ENCODE measurements around the gene EPHB1. TPM values are rescaled to one million over a fixed set of nuclear protein-coding genes. Genes with fewer than 3 reads are reported as not detected.

The EPHB1 gene
- total RNA-seq, 1 experiment from 2014 or later = 0.73 TPM

DNA sequence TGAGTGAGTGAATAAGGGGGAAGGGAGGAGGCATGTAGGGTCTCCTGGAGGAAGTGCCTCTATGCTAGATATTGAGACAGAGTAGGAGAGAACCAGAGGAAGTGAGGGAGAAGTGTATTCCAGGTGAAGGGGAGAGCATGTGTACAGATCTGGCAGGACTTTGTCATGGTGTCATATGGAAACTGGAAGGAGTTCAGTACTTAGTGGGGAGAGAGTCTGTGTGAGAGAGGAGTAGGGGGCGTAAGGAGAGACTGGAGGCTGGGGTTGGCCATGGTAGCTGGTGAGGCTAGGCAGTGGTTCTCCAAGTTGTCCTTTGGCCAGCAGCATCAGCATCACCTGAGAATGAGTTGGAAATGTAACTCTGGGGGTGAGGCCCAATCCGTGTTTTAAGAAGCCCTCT lies 29.6 kb upstream of the EPHB1 start:
- BruUV-seq (replicated peaks) = no TSS peak
- CTCF ChIA-PET = no interaction called here

DNA sequence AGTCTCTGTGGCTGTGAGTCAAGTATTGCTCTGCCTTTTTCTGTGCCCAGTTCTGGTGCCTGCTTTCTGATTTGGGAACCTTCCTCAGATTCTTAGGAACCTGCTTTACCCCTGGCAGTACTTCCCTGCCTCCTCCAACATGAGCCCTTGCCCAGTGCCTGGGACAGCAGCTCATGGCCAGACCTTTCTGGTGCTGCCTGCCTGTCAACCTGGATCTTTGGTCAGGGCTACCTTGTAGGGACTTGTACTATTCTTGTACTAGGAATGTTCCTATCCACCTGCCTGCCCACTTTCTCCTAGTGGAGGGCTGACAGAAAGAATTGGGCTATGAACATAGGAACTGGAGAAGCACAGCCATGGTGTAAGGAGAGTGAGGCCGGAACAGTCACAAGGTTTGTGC lies 28.8 kb upstream of the EPHB1 start:
- CTCF ChIA-PET = no interaction called here
- Mint-ChIP-seq H3K4me3 (ENCODE audit: low read depth, unreplicated experiment) (no peak overlapping the region), H3K27me3 (ENCODE audit: unreplicated experiment) (peaks cover 48% of the 10 kb centered on the region), H3K27ac (ENCODE audit: unreplicated experiment) (no peak overlapping the region), H3K4me1 (ENCODE audit: low read depth, unreplicated experiment) (no peaks in the 10 kb centered on the region), H3K9me3 (ENCODE audit: low read depth, unreplicated experiment) (no peaks in the 10 kb centered on the region), H3K36me3 (ENCODE audit: insufficient read depth, unreplicated experiment) (no peaks in the 10 kb centered on the region)
- no peak for DNase-seq
- BruUV-seq (replicated peaks) = no TSS peak
- intact Hi-C loops (cut with micrococcal nuclease; ENCODE audit: unreplicated experiment) = no loop called here
- no peak for TF ChIP-seq CTCF (IDR thresholded peaks at IDR 0.05; ENCODE audit: unreplicated experiment)

More for the DNA sequence above, 29.6 kb upstream of the EPHB1 start:
- Mint-ChIP-seq H3K4me3 (ENCODE audit: low read depth, unreplicated experiment) (no peak overlapping the region), H3K27ac (ENCODE audit: unreplicated experiment) (no peak overlapping the region), H3K27me3 (ENCODE audit: unreplicated experiment) (peaks cover 50% of the 10 kb centered on the region), H3K4me1 (ENCODE audit: low read depth, unreplicated experiment) (no peaks in the 10 kb centered on the region), H3K9me3 (ENCODE audit: low read depth, unreplicated experiment) (no peaks in the 10 kb centered on the region), H3K36me3 (ENCODE audit: insufficient read depth, unreplicated experiment) (no peaks in the 10 kb centered on the region)
- intact Hi-C loops (cut with micrococcal nuclease; ENCODE audit: unreplicated experiment) = no loop called here
- no peak for DNase-seq
- no peak for TF ChIP-seq CTCF (IDR thresholded peaks at IDR 0.05; ENCODE audit: unreplicated experiment)

DNA sequence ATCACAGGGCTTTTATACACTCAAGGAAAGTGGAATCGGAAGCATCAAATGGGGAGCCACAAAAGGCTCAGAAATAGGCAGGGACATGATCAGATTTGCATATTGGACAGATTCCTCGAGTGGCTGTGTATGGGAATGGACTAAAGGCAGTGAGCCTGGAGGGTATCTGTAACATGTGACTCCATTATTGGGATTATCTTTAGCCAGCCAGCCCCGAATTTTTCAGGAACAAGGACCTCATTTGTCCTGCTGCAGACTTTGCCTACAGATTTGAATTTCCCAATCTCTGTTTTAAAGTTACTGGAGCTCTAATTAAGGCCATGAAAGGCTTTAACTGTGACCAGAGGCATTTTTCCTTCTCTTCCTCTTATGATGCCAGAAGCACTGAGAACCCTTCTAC lies 26.9 kb upstream of the EPHB1 start:
- peaks cover 39% of the 10 kb centered on the region for H3K27me3 Mint-ChIP-seq (ENCODE audit: unreplicated experiment)
- no peaks in the 10 kb centered on the region for H3K9me3 Mint-ChIP-seq (ENCODE audit: low read depth, unreplicated experiment)
- no peak for DNase-seq
- no peak overlapping the region for H3K27ac Mint-ChIP-seq (ENCODE audit: unreplicated experiment)
- no peaks in the 10 kb centered on the region for H3K36me3 Mint-ChIP-seq (ENCODE audit: insufficient read depth, unreplicated experiment)
- intact Hi-C loops (cut with micrococcal nuclease; ENCODE audit: unreplicated experiment) = no loop called here
- no peak overlapping the region for H3K4me3 Mint-ChIP-seq (ENCODE audit: low read depth, unreplicated experiment)
- no peaks in the 10 kb centered on the region for H3K4me1 Mint-ChIP-seq (ENCODE audit: low read depth, unreplicated experiment)
- CTCF ChIA-PET = interaction anchor here (1.2 kb wide), 1 partner anchor 12 kb away, joined by 3 read pairs; no protein-coding TSS in a partner anchor
- no peak for TF ChIP-seq CTCF (IDR thresholded peaks at IDR 0.05; ENCODE audit: unreplicated experiment)
- no TSS peak for BruUV-seq (replicated peaks)

DNA sequence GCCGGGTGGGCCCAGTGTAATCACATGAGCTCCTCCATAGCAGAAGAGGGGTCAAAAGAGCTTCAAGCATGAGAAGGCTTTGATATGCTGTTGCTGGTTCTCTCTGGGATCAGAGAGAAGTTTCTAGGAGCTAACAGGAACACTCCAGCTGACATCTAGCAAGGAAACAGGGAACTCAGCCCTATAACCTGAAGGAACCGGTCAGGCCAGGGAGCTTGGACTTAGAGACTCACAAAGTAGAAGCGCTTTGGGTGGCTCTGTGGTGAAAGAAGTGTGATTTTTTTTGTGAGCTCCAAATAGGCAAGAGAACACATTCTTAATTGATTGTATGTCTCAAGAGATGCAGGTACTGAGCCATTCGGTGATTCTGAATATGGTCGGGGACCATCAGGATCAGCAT lies 26.2 kb upstream of the EPHB1 start:
- no peak overlapping the region for H3K27ac Mint-ChIP-seq (ENCODE audit: unreplicated experiment)
- CTCF ChIA-PET = interaction anchor here (1.2 to 1.4 kb wide), 2 partner anchors 13 to 26 kb away, joined by 3 to 5 read pairs; partner anchors contain the start of gene EPHB1
- no peak for TF ChIP-seq CTCF (IDR thresholded peaks at IDR 0.05; ENCODE audit: unreplicated experiment)
- DNase-seq = no peak
- BruUV-seq (replicated peaks) = no TSS peak
- intact Hi-C loops (cut with micrococcal nuclease; ENCODE audit: unreplicated experiment) = no loop called here
- no peaks in the 10 kb centered on the region for H3K36me3 Mint-ChIP-seq (ENCODE audit: insufficient read depth, unreplicated experiment)
- H3K27me3 Mint-ChIP-seq (ENCODE audit: unreplicated experiment) = peaks cover 46% of the 10 kb centered on the region
- H3K4me3 Mint-ChIP-seq (ENCODE audit: low read depth, unreplicated experiment) = no peak overlapping the region
- no peaks in the 10 kb centered on the region for H3K9me3 Mint-ChIP-seq (ENCODE audit: low read depth, unreplicated experiment)
- H3K4me1 Mint-ChIP-seq (ENCODE audit: low read depth, unreplicated experiment) = no peaks in the 10 kb centered on the region

All from Calu3 (cell line).